ENCODE results near the gene ARID1B. TPM values are rescaled to one million over a fixed set of nuclear protein-coding genes. Genes with fewer than 3 reads are reported as not detected.

The ARID1B gene
- total and polyA plus RNA-seq, 9 of the 15 experiments (the other 6 are each of a cell fraction or from before 2014, with no cell fraction given), result 12.5 to 50.5 (median 25.8) TPM

DNA sequence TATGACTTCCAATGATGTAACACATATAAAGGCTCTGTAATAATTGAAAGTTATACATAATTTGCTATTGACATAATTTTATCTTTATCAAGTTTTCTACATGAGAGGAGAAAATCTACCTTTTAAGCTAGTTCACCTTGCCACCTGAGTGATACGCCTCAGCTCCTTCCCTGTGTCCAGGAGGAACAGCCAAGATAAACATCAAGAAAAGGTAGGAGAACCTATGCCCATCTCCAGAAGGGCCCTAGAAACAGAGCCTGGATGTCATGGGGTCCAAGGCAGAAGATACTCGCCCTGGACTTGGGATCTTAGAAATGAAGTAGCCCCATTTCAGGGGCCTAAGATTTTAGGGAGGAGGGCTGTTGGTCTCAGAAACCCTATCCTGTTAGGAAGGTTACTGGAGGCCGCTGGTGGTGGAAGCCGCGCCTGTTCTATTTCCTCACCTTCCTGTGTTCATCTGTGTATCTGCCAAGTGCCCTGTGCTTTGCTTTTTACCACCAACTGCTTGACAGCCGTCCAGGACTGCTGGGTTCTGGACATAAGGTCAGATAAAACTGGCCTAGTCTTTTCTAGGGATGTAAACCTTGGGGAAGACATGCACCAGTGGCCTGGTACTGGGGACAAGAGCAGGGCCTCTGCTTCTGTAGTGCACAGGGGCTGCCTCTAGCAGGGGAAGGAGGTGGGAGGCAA, 178.5 kb downstream of the ARID1B start (continued):
- TF ChIP-seq, protein P1, sequence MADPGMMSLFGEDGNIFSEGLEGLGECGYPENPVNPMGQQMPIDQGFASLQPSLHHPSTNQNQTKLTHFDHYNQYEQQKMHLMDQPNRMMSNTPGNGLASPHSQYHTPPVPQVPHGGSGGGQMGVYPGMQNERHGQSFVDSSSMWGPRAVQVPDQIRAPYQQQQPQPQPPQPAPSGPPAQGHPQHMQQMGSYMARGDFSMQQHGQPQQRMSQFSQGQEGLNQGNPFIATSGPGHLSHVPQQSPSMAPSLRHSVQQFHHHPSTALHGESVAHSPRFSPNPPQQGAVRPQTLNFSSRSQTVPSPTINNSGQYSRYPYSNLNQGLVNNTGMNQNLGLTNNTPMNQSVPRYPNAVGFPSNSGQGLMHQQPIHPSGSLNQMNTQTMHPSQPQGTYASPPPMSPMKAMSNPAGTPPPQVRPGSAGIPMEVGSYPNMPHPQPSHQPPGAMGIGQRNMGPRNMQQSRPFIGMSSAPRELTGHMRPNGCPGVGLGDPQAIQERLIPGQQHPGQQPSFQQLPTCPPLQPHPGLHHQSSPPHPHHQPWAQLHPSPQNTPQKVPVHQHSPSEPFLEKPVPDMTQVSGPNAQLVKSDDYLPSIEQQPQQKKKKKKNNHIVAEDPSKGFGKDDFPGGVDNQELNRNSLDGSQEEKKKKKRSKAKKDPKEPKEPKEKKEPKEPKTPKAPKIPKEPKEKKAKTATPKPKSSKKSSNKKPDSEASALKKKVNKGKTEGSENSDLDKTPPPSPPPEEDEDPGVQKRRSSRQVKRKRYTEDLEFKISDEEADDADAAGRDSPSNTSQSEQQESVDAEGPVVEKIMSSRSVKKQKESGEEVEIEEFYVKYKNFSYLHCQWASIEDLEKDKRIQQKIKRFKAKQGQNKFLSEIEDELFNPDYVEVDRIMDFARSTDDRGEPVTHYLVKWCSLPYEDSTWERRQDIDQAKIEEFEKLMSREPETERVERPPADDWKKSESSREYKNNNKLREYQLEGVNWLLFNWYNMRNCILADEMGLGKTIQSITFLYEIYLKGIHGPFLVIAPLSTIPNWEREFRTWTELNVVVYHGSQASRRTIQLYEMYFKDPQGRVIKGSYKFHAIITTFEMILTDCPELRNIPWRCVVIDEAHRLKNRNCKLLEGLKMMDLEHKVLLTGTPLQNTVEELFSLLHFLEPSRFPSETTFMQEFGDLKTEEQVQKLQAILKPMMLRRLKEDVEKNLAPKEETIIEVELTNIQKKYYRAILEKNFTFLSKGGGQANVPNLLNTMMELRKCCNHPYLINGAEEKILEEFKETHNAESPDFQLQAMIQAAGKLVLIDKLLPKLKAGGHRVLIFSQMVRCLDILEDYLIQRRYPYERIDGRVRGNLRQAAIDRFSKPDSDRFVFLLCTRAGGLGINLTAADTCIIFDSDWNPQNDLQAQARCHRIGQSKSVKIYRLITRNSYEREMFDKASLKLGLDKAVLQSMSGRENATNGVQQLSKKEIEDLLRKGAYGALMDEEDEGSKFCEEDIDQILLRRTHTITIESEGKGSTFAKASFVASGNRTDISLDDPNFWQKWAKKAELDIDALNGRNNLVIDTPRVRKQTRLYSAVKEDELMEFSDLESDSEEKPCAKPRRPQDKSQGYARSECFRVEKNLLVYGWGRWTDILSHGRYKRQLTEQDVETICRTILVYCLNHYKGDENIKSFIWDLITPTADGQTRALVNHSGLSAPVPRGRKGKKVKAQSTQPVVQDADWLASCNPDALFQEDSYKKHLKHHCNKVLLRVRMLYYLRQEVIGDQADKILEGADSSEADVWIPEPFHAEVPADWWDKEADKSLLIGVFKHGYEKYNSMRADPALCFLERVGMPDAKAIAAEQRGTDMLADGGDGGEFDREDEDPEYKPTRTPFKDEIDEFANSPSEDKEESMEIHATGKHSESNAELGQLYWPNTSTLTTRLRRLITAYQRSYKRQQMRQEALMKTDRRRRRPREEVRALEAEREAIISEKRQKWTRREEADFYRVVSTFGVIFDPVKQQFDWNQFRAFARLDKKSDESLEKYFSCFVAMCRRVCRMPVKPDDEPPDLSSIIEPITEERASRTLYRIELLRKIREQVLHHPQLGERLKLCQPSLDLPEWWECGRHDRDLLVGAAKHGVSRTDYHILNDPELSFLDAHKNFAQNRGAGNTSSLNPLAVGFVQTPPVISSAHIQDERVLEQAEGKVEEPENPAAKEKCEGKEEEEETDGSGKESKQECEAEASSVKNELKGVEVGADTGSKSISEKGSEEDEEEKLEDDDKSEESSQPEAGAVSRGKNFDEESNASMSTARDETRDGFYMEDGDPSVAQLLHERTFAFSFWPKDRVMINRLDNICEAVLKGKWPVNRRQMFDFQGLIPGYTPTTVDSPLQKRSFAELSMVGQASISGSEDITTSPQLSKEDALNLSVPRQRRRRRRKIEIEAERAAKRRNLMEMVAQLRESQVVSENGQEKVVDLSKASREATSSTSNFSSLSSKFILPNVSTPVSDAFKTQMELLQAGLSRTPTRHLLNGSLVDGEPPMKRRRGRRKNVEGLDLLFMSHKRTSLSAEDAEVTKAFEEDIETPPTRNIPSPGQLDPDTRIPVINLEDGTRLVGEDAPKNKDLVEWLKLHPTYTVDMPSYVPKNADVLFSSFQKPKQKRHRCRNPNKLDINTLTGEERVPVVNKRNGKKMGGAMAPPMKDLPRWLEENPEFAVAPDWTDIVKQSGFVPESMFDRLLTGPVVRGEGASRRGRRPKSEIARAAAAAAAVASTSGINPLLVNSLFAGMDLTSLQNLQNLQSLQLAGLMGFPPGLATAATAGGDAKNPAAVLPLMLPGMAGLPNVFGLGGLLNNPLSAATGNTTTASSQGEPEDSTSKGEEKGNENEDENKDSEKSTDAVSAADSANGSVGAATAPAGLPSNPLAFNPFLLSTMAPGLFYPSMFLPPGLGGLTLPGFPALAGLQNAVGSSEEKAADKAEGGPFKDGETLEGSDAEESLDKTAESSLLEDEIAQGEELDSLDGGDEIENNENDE (IDR thresholded peaks at IDR 0.05; ENCODE audit: low read depth, low read length), result no peak
- TF ChIP-seq ZNF121 (CRISPR knock-in tag; conservative IDR thresholded peaks at IDR 0.05) (no peak), KAT8 (IDR thresholded peaks at IDR 0.05; ENCODE audit: low read depth) (no peak)
